Panc1 (cell line): Measurements from ENCODE around the gene CCL26.
"Not testable (repeated sequence)": the region's sequence is repeated elsewhere in the genome, so short reads cannot be mapped to it uniquely, and the experiment has no call there.

Experiments used
- CTCF ChIP-seq: fragments of 450-650 bp; IDR thresholded peaks from 2 replicates; pipeline ENCODE4 v1.5.1; 2017; ENCODE audit warnings: mild to moderate bottlenecking
- POLR2AphosphoS5 ChIP-seq: IDR thresholded peaks from 2 replicates; pipeline ENCODE4 v1.6.1; 2012; ENCODE audit warnings: mild to moderate bottlenecking, low read depth, low read length, moderate library complexity
- SIN3A ChIP-seq: IDR thresholded peaks from 2 replicates; pipeline ENCODE4 v1.6.1; 2012; ENCODE audit warnings: low read depth, mild to moderate bottlenecking, low read length, moderate library complexity, borderline replicate concordance; ENCODE audit not compliant: insufficient read depth

- not testable (repeated sequence) for TF ChIP-seq CTCF, SIN3A, POLR2AphosphoS5
Observed at GRCh38 chr7:75761801-75762200, 10.2 kb downstream of the CCL26 start.
